MM.1S (cell line): Measurements from ENCODE around the gene RUNX2.

Experiments
- CTCF ChIP-seq: fragments of 300-600 bp; sonication (generic); IDR thresholded peaks from 2 replicates; pipeline ENCODE4 v1.5.1; 2016; ENCODE audit warnings: antibody characterized with exemption, low read length, mixed read lengths
- EZH2 ChIP-seq: fragments of 300-600 bp; sonication (generic); optimal IDR thresholded peaks from 2 replicates; pipeline ENCODE3; 2017; ENCODE audit warnings: low read depth, mild to moderate bottlenecking, antibody characterized with exemption, low read length, mixed read lengths
- EZH2phosphoT487 ChIP-seq: fragments of 300-600 bp; sonication (generic); IDR thresholded peaks from 2 replicates; pipeline ENCODE4 v1.6.1; 2018; ENCODE audit warnings: antibody characterized with exemption, low read length

DNA sequence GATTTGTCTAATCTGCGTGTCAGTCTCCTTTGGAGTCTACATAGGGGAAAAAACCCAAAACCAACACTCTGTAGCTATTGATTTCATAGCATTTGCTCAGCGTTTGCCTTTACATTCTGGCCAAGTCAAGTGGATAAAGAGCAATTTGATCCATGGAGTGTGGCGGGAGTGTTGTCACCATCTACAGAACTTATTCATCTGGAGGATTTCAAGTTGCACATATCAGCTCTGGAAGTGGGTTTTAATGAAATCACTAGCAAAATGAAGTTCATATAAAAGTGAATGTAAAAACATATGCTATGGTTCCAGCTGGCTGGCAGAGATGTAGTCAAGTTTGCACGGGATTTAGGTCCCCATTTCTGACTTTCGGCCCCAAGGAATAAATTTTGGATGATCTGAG is 269.3 kb downstream of the RUNX2 start:
- TF ChIP-seq CTCF (no peak), EZH2phosphoT487 (no peak), EZH2 (no peak)
